T47D (cell line): Measurements from ENCODE around the gene SHCBP1.

Experiments
- DNase-seq, 2 experiments: peaks; one replicate each; pipeline versions ENCODE4 v3.0.0 to v3.0.0-alpha.2; 2011 to 2012; ENCODE audit warnings: low read depth in 1 of 2, low spot score in 1 of 2
- JUND ChIP-seq: IDR thresholded peaks from 2 replicates; pipeline ENCODE4 v1.6.1; 2012; ENCODE audit warnings: low read depth
- in situ Hi-C: cut with HindIII; loops from 2 replicates; pipeline ENCODE4 v1.10.0; 2016; ENCODE audit warnings: low sequenced_read_pairs, low pct_unique_long_range_greater_than_20kb

The SHCBP1 gene

GRCh38 chr16:46621006-46621933 is at the start of gene SHCBP1:
Gene SHCBP1 (minus strand): TSS chr16:46621379. CDS start chr16:46621359, 20 bp downstream.
- in situ Hi-C loops = no loop called here
- TF ChIP-seq JUND = no peak
- DNase-seq = peak; percentile 87 to 92

- no peak for TF ChIP-seq JUND
- in situ Hi-C loops = no loop called here
- no peak for DNase-seq
These were observed 40.9 kb upstream of the SHCBP1 start for GRCh38 chr16:46662123-46662522.

DNA sequence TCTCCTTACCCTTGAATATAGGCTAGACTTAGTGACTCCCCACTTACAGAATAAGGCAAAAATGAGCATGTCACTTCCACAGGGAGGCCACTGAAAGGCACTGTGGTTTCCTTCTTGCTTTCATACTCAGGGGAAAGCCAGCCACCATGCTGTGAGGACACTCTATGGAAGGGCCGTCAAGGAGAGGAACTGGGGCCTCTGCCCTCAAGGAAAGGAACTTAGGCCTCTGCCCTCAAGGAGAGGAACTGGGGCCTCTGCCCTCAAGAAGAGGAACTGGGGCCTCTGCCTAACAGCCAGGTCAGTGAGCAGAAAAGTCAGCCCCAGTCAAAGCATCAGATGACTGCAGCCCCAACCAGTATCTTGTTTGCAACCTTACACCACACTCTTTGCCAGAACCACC is 37.7 kb upstream of the SHCBP1 start:
- TF ChIP-seq JUND = no peak
- DNase-seq = no peak
- in situ Hi-C loops = no loop called here

- in situ Hi-C loops = no loop called here
- no peak for DNase-seq
- TF ChIP-seq JUND = no peak
These were observed 30.1 kb upstream of the SHCBP1 start for GRCh38 chr16:46651305-46651704.

- no peak for TF ChIP-seq JUND
- in situ Hi-C loops = no loop called here
- no peak for DNase-seq
These were observed 29.1 kb upstream of the SHCBP1 start for GRCh38 chr16:46650254-46650623.

DNA sequence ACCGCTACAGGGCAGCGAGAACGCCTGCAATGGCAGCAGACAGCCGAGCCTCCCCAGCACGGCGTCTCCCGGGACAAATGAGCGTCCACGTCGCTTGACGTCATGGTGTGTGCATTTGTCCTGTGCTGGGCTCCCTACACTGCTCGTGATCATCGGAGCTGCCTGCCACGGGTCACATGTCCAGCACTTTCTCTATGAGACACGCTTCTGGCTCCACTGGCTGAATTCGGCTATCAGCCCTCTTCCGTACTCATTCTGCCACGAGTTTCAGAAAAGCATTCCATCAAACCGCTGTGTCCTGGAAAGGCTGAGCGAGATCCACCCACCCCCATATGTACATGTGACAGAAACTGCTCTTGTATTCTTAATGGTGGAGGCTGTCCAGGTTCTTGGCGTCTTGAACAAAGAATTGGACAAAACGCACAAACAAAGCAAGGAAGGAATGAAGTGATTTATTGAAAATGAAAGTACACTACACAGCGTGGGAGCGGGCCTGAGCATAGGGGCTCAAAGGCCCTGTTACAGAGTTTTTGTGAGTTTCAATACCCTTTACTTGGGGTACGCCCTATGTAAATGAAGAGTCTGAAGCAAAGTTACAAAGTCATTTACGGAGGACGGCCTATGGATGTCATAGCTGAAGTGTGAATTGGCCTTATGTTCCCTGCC is 28.5 kb upstream of the SHCBP1 start:
- TF ChIP-seq JUND = no peak
- in situ Hi-C loops = no loop called here

GRCh38 chr16:46648656-46649055 is 27.5 kb upstream of the SHCBP1 start:
- no peak for TF ChIP-seq JUND
- no peak for DNase-seq
- in situ Hi-C loops = no loop called here

More for the DNA sequence above, 28.5 kb upstream of the SHCBP1 start:
- DNase-seq = no peak

- in situ Hi-C loops = no loop called here
- no peak for DNase-seq
- no peak for TF ChIP-seq JUND
These were observed 18.1 kb upstream of the SHCBP1 start for GRCh38 chr16:46638947-46639925.

DNA sequence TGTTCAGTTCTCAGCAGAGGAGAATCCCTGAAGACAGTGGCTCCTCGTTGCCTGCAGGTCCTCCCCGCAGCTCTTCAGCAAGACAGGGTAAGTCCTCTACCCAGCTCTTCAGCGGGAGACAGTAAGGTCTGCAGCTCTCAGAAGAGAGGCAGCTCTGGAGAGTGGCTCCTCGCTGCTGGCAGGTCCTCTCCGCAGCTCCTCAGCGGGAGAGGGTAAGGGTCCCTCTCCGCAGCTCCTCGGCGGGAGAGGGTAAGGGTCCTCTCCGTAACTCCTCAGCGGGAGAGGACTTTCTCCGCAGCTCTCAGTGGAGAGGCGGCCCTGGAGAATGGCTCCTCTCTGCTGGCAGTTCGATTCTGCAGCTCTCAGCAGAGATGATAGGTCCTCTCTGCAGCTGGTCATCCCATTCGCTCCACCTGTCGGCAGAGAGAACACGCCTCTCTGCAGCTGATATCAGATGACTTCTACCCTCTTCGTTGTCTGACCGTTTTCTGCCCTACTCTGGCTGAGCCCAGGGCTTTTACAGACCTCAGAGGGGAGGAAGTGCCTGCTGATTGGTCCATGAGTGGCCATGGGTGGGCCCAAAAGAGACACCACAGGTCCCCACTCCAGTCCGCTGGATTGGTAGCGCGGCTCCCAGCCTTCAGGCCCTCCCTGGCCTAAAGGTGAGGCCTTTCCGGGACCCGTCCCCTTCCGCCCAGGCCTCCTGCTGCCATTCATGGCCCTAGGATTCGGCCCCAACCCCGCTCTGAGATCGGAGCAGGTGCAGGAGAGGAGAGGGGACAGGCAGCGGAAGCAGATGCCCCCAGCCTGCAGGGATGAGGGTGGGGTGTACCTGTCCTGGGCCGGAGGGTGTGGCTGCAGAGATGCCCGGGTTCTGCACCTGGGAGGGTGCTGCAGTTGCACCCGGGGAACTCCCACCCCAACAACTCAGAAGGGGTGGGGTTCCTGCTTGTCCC is 11.9 kb upstream of the SHCBP1 start:
- in situ Hi-C loops = no loop called here
- no peak for TF ChIP-seq JUND
- DNase-seq = no peak

- no peak for TF ChIP-seq JUND
- in situ Hi-C loops = no loop called here
- peak; percentile 35 to 74 for DNase-seq
These were observed 8.4 kb upstream of the SHCBP1 start for GRCh38 chr16:46629331-46630219.
